SK-N-SH treated with all-trans-retinoic acid at 6 μM for 48 hours (cell line): Measurements from ENCODE around the gene HCRTR1.

Source experiments
- ATAC-seq: fragments of 200-7000 bp; cut with Tn5 transposase; 3 replicates; pipeline ENCODE4 v1.9.1; 2020; ENCODE audit warnings: mild to moderate bottlenecking, moderate library complexity
- ARNTL ChIP-seq: fragments of 450-650 bp; formaldehyde crosslinking; IDR thresholded peaks from 2 replicates; pipeline ENCODE4 v1.5.0; 2020; ENCODE audit warnings: low read depth, mild to moderate bottlenecking, moderate library complexity, borderline replicate concordance
- BACH2 ChIP-seq: fragments of 250-450 bp; sonication (Bioruptor Pico); IDR thresholded peaks from 2 replicates; pipeline ENCODE4 v1.9.0; 2021; ENCODE audit warnings: mild to moderate bottlenecking, borderline replicate concordance
- CREB5 ChIP-seq: fragments of 250-450 bp; sonication (Bioruptor Pico); IDR thresholded peaks from 2 replicates; pipeline ENCODE4 v1.5.1; 2020; ENCODE audit warnings: low read depth, mild to moderate bottlenecking, moderate library complexity
- CSDC2 ChIP-seq: fragments of 250-450 bp; sonication (Bioruptor Pico); IDR thresholded peaks from 2 replicates; pipeline ENCODE4 v1.5.0; 2020; ENCODE audit warnings: mild to moderate bottlenecking, moderate library complexity
- ESRRG ChIP-seq: fragments of 250-450 bp; sonication (Bioruptor Pico); IDR thresholded peaks from 2 replicates; pipeline ENCODE4 v1.6.1; 2021; ENCODE audit warnings: mild to moderate bottlenecking
- GLIS3 ChIP-seq: fragments of 250-450 bp; sonication (Bioruptor Pico); IDR thresholded peaks from 2 replicates; pipeline ENCODE4 v1.5.0; 2020; ENCODE audit warnings: mild to moderate bottlenecking, moderate library complexity
- ISL1 ChIP-seq: fragments of 250-450 bp; sonication (Bioruptor Pico); IDR thresholded peaks from 2 replicates; pipeline ENCODE4 v2.1.2; 2022; ENCODE audit warnings: mild to moderate bottlenecking, moderate library complexity
- OSR1 ChIP-seq: fragments of 250-450 bp; sonication (Bioruptor Pico); IDR thresholded peaks from 2 replicates; pipeline ENCODE4 v1.8.0; 2022; ENCODE audit warnings: moderate library complexity, mild to moderate bottlenecking, inconsistent platforms
- POU6F1 ChIP-seq: fragments of 250-450 bp; sonication (Bioruptor Pico); IDR thresholded peaks from 2 replicates; pipeline ENCODE4 v1.8.0; 2021; ENCODE audit warnings: low read depth, mild to moderate bottlenecking, moderate library complexity, borderline replicate concordance
- PPARA ChIP-seq: fragments of 250-450 bp; sonication (Bioruptor Pico); IDR thresholded peaks from 2 replicates; pipeline ENCODE4 v1.5.0; 2020; ENCODE audit warnings: mild to moderate bottlenecking, borderline replicate concordance
- RARB ChIP-seq: fragments of 250-450 bp; sonication (Bioruptor Pico); IDR thresholded peaks from 2 replicates; pipeline ENCODE4 v1.8.0; 2021; ENCODE audit warnings: mild to moderate bottlenecking, moderate library complexity
- SNAI2 ChIP-seq: fragments of 250-450 bp; sonication (Bioruptor Pico); IDR thresholded peaks from 2 replicates; pipeline ENCODE4 v1.5.0; 2020; ENCODE audit warnings: mild to moderate bottlenecking, moderate library complexity
- TCF4 ChIP-seq: fragments of 250-450 bp; sonication (Bioruptor Pico); IDR thresholded peaks from 2 replicates; pipeline ENCODE4 v1.8.0; 2021; ENCODE audit warnings: mild to moderate bottlenecking, moderate library complexity, borderline replicate concordance
- TOX ChIP-seq: fragments of 250-450 bp; sonication (Bioruptor Pico); IDR thresholded peaks from 2 replicates; pipeline ENCODE4 v1.8.0; 2021; ENCODE audit warnings: mild to moderate bottlenecking, moderate library complexity, borderline replicate concordance
- TSHZ2 ChIP-seq: fragments of 250-450 bp; sonication (Bioruptor Pico); IDR thresholded peaks from 2 replicates; pipeline ENCODE4 v1.5.0; 2020; ENCODE audit warnings: mild to moderate bottlenecking, moderate library complexity
- ZC3H10 ChIP-seq: fragments of 250-450 bp; sonication (Bioruptor Pico); IDR thresholded peaks from 2 replicates; pipeline ENCODE4 v1.5.1; 2021; ENCODE audit warnings: mild to moderate bottlenecking, moderate library complexity
- ZFP3 ChIP-seq: fragments of 250-450 bp; sonication (Bioruptor Pico); IDR thresholded peaks from 2 replicates; pipeline ENCODE4 v1.5.0; 2020; ENCODE audit warnings: mild to moderate bottlenecking, moderate library complexity
- ZFP30 ChIP-seq: fragments of 450-650 bp; formaldehyde crosslinking; IDR thresholded peaks from 2 replicates; pipeline ENCODE4 v1.5.0; 2022; ENCODE audit warnings: mild to moderate bottlenecking, moderate library complexity
- ZNF565 ChIP-seq: fragments of 450-650 bp; formaldehyde crosslinking; conservative IDR thresholded peaks from 2 replicates; pipeline ENCODE4 v1.5.0; 2020; ENCODE audit warnings: low read depth, mild to moderate bottlenecking, moderate library complexity
- ZNF70 ChIP-seq: fragments of 450-650 bp; formaldehyde crosslinking; IDR thresholded peaks from 2 replicates; pipeline ENCODE4 v1.5.0; 2020; ENCODE audit warnings: mild to moderate bottlenecking, moderate library complexity
- ZNF8 ChIP-seq: fragments of 450-650 bp; formaldehyde crosslinking; IDR thresholded peaks from 2 replicates; pipeline ENCODE4 v1.5.0; 2020; ENCODE audit warnings: mild to moderate bottlenecking, moderate library complexity
- TF ChIP-seq, protein P1 (sequence below): fragments of 250-450 bp; sonication (Bioruptor Pico); IDR thresholded peaks from 2 replicates; pipeline ENCODE4 v1.8.0; 2020; ENCODE audit warnings: mild to moderate bottlenecking, moderate library complexity, borderline replicate concordance
- TF ChIP-seq, protein P2 (sequence below): fragments of 250-450 bp; sonication (Bioruptor Pico); IDR thresholded peaks from 2 replicates; pipeline ENCODE4 v1.5.1; 2021; ENCODE audit warnings: mild to moderate bottlenecking, moderate library complexity

Gene HCRTR1

DNA sequence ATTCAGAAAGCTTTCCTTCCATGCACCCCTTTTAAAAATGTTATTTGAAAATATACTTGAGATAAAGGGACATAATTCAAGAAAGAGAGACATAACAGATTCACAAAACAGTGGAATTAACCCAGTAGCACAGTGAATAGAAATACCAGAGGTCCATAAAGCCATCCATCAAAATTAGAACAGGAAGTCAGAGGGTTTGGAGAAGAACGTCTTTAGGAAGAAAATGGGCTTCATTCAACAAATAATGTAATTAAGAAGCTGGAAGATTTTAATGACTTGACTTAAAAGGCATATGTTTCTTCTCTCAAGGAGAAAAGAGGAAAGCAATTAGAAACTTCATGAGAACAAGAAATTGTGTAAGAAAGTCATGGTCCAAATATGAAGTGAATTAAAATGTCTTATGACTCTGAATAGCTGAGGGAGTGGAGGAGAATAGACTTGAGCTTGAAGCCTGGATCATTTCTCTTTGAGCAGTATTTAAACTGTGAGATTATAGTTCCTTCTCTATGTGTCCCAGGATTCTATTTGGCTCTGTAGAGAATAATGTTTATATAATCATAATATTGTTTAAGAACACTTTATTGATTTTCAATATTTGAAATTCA lies 7.9 kb upstream of the HCRTR1 start:
- ATAC-seq: peak; percentile 68
- TF ChIP-seq, protein P1, sequence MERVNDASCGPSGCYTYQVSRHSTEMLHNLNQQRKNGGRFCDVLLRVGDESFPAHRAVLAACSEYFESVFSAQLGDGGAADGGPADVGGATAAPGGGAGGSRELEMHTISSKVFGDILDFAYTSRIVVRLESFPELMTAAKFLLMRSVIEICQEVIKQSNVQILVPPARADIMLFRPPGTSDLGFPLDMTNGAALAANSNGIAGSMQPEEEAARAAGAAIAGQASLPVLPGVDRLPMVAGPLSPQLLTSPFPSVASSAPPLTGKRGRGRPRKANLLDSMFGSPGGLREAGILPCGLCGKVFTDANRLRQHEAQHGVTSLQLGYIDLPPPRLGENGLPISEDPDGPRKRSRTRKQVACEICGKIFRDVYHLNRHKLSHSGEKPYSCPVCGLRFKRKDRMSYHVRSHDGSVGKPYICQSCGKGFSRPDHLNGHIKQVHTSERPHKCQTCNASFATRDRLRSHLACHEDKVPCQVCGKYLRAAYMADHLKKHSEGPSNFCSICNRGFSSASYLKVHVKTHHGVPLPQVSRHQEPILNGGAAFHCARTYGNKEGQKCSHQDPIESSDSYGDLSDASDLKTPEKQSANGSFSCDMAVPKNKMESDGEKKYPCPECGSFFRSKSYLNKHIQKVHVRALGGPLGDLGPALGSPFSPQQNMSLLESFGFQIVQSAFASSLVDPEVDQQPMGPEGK: peak; percentile 91
- TF ChIP-seq ZFP30 (CRISPR knock-in tag) (no peak), ZNF70 (CRISPR knock-in tag) (no peak), ESRRG (CRISPR knock-in tag) (peak; percentile 52; the same call in 1 of the 2 replicates), ZNF8 (CRISPR knock-in tag) (no peak), SNAI2 (CRISPR knock-in tag) (no peak), TOX (no peak), POU6F1 (CRISPR knock-in tag) (no peak), ZFP3 (CRISPR knock-in tag) (no peak), CREB5 (peak; percentile 54; the same call in 1 of the 2 replicates), ZNF565 (CRISPR knock-in tag) (no peak), RARB (CRISPR knock-in tag) (no peak), ISL1 (CRISPR knock-in tag) (peak; percentile 98), BACH2 (CRISPR knock-in tag) (no peak), ARNTL (CRISPR knock-in tag) (no peak), TCF4 (CRISPR knock-in tag) (peak; percentile 63), GLIS3 (CRISPR knock-in tag) (no peak), PPARA (no peak), CSDC2 (CRISPR knock-in tag) (no peak), TSHZ2 (no peak), OSR1 (CRISPR knock-in tag) (no peak), ZC3H10 (CRISPR knock-in tag) (peak; percentile 92)
- TF ChIP-seq, protein P2, sequence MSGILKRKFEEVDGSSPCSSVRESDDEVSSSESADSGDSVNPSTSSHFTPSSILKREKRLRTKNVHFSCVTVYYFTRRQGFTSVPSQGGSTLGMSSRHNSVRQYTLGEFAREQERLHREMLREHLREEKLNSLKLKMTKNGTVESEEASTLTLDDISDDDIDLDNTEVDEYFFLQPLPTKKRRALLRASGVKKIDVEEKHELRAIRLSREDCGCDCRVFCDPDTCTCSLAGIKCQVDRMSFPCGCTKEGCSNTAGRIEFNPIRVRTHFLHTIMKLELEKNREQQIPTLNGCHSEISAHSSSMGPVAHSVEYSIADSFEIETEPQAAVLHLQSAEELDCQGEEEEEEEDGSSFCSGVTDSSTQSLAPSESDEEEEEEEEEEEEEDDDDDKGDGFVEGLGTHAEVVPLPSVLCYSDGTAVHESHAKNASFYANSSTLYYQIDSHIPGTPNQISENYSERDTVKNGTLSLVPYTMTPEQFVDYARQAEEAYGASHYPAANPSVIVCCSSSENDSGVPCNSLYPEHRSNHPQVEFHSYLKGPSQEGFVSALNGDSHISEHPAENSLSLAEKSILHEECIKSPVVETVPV (CRISPR knock-in tag): peak; percentile 50; the same call in 1 of the 2 replicates

DNA sequence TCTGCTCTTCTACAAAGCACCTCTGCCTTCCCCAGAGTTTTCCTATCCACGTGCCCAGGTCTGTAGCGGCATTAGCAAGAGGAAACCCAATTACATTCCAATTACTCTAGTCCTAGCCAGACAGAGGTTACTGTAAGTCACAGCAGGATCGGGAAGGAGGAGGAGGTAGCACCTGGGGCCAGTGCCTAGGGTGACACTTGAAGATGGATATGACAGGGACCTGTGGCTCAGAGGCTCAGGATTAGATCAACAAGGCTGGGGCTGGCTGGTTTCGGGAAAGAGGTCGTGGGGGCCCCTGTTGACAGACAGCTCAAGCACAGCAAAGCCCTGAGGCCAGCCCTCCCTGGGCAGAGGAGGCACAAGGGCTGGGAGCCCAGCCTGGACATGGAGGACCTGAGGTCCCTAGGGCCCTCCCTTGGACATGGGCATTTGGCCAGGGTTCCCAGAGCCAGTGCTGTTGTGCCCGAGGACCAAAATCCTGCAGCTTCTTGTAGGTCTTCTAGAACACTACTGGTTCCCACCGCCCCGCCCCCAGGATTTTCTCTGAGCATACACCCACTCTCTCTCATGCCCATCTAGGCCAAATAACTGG lies 3.0 kb upstream of the HCRTR1 start:
- no peak for ATAC-seq
- TF ChIP-seq CREB5 (no peak), BACH2 (CRISPR knock-in tag) (no peak), ZFP30 (CRISPR knock-in tag) (no peak), TCF4 (CRISPR knock-in tag) (no peak), PPARA (no peak), ZC3H10 (CRISPR knock-in tag) (no peak), ARNTL (CRISPR knock-in tag) (no peak), ZNF8 (CRISPR knock-in tag) (no peak), ISL1 (CRISPR knock-in tag) (no peak), SNAI2 (CRISPR knock-in tag) (no peak), CSDC2 (CRISPR knock-in tag) (no peak), GLIS3 (CRISPR knock-in tag) (no peak), POU6F1 (CRISPR knock-in tag) (no peak), OSR1 (CRISPR knock-in tag) (no peak), RARB (CRISPR knock-in tag) (no peak)
- TF ChIP-seq, protein P1: no peak
